CD4-positive, alpha-beta T cell treated with Interleukin-4 for 1 hour (primary cell): Measurements from ENCODE around the gene ALDH4A1.
A peak's percentile ranks its signal among the peaks of the same experiment; 100 is the strongest.
"Not testable (repeated sequence)": the region's sequence is repeated elsewhere in the genome, so short reads cannot be mapped to it uniquely, and the experiment has no call there.

Source experiments
- DNase-seq, 2 donors: peaks; one replicate each; pipeline ENCODE4 v3.0.0-alpha.2; 2020 to 2022

Gene ALDH4A1

DNA sequence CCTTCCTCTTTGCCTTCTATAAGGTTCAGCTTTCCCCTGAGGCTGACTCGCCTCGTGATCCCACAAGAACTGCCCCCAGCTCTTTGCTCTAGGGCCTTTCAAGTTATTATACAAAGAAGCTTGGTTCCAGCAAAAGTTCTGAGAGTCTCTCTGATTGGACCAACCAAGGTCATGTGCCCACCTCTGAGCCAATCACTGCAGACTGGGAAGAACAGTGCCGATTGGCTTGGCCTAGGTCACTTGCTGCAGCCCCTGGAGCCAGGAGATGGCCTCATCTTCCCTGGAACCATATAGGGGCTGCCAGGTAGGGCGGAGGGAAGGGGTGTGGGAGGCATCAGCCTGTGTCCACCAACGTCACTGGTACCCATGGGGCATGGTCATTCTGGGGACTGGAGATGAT is 65.7 kb downstream of the ALDH4A1 start:
- no peak for DNase-seq

DNA sequence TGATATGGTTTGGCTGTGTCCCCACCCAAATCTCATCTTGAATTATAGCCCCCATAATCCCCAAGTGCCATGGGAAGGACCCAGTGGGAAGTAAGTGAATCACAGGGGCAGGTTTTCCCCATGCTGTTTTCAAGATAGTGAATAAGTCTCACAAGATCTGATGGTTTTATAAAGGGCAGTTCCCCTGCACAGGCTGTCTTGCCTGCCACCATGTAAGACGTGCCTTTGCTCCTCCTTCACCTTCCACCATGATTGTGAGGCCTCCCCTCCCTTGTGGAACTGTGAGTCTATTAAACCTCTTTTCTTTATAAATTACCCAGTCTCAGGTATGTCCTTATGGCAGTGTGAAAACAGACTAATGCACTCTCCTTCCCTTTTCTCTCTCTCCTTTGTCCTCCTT is 70.0 kb downstream of the ALDH4A1 start:
- not testable (repeated sequence) for DNase-seq

DNA sequence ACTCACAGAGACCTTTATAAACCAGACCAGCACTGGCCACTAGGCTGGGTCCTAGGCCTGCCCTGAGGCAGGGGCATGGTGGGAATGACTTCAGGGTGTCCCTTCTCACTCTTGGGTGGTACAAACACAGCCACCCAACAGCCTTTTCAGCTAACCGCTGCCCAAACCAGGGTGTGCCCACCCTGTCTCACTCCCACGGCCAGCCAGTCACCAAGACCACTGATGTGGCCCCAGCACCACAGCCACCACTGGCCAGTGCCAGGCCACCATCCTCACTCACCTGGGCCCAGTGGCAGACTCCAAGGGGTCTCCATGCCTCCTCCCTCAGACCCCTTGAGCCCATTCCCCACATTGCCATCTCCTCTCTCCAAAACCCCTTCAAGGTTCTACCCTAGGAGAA is 70.7 kb downstream of the ALDH4A1 start:
- DNase-seq: no peak

DNA sequence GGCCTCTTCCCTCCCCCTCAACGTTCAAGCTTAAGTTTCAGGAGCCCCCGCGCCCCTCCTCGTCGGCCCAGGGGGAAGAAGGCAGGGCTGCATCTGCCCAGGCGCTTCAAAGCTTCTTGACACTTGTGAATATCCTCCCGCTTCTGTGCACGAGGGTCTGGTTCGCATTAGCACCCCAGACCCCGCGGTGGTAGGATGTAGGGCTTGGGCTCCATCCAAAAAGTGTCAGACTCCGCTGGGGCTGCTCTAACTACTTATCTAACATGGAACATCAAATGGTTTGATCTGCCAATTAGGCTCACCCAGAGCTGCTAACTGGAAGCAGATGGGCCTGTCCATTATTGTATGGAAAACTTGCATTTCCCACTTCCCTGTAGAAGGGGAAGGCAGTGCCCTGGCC is 71.8 kb downstream of the ALDH4A1 start:
- no peak for DNase-seq

DNA sequence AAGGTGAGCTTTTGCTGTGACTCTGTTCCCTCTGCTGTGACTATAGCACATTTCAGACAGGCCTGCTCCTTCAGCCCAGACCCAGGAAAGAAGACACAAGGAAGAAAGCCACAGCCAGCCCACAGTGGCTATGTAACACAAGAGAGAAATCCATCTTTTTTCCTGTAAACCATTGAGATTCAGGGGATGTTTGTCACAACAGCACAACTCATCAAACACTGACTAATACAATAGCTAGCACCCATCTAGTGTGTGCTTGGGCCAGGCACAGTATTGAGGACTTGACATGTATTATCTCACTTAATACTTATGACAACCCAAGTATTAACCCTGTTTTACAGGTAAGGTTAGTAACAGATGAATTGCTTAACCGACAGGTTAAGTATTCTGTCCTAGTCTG is 72.7 kb downstream of the ALDH4A1 start:
- no peak for DNase-seq

DNA sequence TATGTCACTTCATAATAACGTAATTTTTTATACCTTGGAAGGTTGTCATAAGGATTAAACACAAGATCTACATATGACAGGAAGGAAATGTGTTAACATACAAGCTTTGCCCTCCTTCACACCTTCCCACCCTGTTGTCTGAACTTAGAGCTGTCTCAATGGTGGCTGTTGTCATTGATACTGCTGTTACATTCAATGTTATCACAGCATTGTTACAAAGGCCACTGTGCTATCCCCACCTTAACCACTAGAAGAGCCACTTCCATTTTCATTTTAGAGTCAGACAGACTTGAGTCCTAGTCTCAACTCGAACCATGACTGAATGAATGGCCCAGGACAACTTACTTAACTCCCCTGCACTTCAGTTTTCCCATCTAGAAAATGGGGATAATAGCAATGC is 74.1 kb downstream of the ALDH4A1 start:
- DNase-seq: peak in 1 of 2 donors; percentile 11

DNA sequence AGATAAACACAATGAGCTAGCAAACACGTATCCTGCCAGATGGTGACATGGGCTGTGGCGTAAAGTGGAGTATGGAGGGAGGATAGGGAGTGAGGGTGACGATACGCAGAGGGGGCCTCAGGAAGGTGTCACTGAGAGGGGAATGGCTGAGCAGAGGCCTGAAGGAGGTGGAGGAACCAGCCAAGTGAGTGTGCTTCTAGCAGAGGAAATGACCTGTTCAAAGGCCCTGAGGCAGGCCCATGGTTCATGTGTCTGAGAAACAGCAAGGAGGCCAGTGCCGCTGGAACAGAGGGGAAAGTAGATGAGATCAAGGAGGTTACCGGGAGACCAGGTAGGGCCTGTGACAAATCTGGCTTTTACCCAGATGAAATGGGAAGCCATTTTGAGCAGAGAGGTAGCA is 78.9 kb downstream of the ALDH4A1 start:
- no peak for DNase-seq
